Measurements from ENCODE around the gene MLLT6. TPM values are rescaled to one million over a fixed set of nuclear protein-coding genes. Genes with fewer than 3 reads are reported as not detected.
A peak's percentile ranks its signal among the peaks of the same experiment; 100 is the strongest.

The MLLT6 gene
- total and polyA plus RNA-seq, 2 of the 13 experiments (the other 11 are each of a cell fraction or from before 2014, with no cell fraction given), result 50.7 to 69.5 TPM

DNA sequence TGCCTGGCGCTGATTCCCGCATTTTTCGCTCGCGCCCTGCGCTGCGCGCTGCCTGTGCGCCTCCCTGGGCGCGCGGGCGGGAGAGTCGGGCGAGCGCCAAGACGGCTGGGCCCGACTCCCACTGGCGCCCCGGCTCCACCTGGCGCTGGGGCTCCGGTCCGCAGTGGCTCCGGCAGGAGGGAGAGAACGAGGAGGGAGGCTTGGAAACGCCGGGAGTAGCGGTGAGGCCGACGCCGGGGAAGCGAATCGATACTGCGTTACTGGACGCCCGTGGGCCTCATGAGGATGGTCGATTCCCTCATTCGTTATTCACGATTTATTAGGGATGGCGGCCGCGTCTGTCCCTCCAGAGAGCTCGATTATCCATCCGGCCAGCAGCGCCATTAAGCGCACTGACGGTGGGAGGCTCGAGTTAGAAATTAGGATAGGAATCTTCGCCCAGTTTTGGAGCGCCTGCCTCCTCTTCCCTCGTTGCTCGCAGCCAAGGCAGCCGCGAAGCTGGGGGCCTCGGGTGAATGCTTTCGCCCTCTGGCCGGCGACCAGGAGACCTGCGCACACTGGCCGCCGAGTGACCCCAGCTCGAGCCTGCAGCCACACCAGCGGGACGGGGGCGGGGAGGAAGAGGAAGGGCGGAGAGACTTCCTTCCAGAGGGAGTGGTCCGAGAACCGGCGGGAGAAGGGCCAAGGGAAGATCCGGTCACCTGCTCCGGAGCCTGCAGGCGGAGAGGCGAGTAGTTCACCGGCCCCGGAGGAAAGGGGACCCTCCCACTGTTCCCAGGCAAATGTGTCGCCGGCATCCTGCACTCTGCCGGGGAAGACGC is 44.4 kb downstream of the MLLT6 start (continued):
- TF ChIP-seq MIXL1 (CRISPR knock-in tag; IDR thresholded peaks at IDR 0.05) (no peak; the same call in 1 of the 2 replicates), ELF1 (CRISPR knock-in tag; IDR thresholded peaks at IDR 0.05) (peak; percentile 79; the same call in 1 of the 2 replicates), SMYD3 (CRISPR knock-in tag; IDR thresholded peaks at IDR 0.05) (peak; percentile 47; the same call in 1 of the 2 replicates), GATA4 (IDR thresholded peaks at IDR 0.05; ENCODE audit: borderline replicate concordance, low read depth) (peak; percentile 76), MEIS2 (CRISPR knock-in tag; IDR thresholded peaks at IDR 0.05) (peak; percentile 31; the same call in 1 of the 2 replicates), KDM3A (CRISPR knock-in tag; IDR thresholded peaks at IDR 0.05; ENCODE audit: low read depth) (peak; percentile 40; the same call in 1 of the 2 replicates), TMF1 (CRISPR knock-in tag; IDR thresholded peaks at IDR 0.05; ENCODE audit: low read depth) (peak; percentile 73; the same call in 1 of the 2 replicates), ZNF83 (CRISPR knock-in tag; IDR thresholded peaks at IDR 0.05; ENCODE audit: borderline replicate concordance) (0 out of 2 replicates have a peak, but pooled peaks have one; percentile 56), ZNF441 (CRISPR knock-in tag; IDR thresholded peaks at IDR 0.05; ENCODE audit: borderline replicate concordance) (peak; percentile 67), ARHGAP35 (CRISPR knock-in tag; IDR thresholded peaks at IDR 0.05; ENCODE audit: borderline replicate concordance) (peak; percentile 31; the same call in 1 of the 2 replicates), KDM2A (CRISPR knock-in tag; IDR thresholded peaks at IDR 0.05; ENCODE audit: borderline replicate concordance, low read depth) (peak; percentile 84), ZBTB8A (CRISPR knock-in tag; IDR thresholded peaks at IDR 0.05; ENCODE audit: borderline replicate concordance, low read depth) (no peak), RXRA (CRISPR knock-in tag; IDR thresholded peaks at IDR 0.05) (peak; percentile 97), JARID2 (CRISPR knock-in tag; IDR thresholded peaks at IDR 0.05; ENCODE audit: insufficient replicate concordance) (no peak), ISL2 (CRISPR knock-in tag; IDR thresholded peaks at IDR 0.05) (peak; percentile 26), POLR2A (IDR thresholded peaks at IDR 0.05; ENCODE audit: insufficient read depth in 1 of 2, low read depth in 2 of 2, low read length in 2 of 2) (peak; percentile 84 to 96), ZNF274 (CRISPR knock-in tag; IDR thresholded peaks at IDR 0.05) (peak; percentile 81; the same call in 1 of the 2 replicates), SP140L (CRISPR knock-in tag; IDR thresholded peaks at IDR 0.05; ENCODE audit: borderline replicate concordance) (0 out of 2 replicates have a peak, but pooled peaks have one; percentile 11), WIZ (CRISPR knock-in tag; IDR thresholded peaks at IDR 0.05) (no peak), ZFP1 (CRISPR knock-in tag; IDR thresholded peaks at IDR 0.05) (peak; percentile 27; the same call in 1 of the 2 replicates), BRD4 (CRISPR knock-in tag; IDR thresholded peaks at IDR 0.05) (peak; percentile 89)
- TF ChIP-seq, protein P1, sequence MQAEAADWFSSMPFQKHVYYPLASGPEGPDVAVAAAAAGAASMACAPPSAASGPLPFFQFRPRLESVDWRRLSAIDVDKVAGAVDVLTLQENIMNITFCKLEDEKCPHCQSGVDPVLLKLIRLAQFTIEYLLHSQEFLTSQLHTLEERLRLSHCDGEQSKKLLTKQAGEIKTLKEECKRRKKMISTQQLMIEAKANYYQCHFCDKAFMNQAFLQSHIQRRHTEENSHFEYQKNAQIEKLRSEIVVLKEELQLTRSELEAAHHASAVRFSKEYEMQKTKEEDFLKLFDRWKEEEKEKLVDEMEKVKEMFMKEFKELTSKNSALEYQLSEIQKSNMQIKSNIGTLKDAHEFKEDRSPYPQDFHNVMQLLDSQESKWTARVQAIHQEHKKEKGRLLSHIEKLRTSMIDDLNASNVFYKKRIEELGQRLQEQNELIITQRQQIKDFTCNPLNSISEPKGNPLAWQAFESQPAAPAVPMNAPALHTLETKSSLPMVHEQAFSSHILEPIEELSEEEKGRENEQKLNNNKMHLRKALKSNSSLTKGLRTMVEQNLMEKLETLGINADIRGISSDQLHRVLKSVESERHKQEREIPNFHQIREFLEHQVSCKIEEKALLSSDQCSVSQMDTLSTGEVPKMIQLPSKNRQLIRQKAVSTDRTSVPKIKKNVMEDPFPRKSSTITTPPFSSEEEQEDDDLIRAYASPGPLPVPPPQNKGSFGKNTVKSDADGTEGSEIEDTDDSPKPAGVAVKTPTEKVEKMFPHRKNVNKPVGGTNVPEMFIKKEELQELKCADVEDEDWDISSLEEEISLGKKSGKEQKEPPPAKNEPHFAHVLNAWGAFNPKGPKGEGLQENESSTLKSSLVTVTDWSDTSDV (CRISPR knock-in tag; IDR thresholded peaks at IDR 0.05), result peak; percentile 95
- TF ChIP-seq, protein P2, sequence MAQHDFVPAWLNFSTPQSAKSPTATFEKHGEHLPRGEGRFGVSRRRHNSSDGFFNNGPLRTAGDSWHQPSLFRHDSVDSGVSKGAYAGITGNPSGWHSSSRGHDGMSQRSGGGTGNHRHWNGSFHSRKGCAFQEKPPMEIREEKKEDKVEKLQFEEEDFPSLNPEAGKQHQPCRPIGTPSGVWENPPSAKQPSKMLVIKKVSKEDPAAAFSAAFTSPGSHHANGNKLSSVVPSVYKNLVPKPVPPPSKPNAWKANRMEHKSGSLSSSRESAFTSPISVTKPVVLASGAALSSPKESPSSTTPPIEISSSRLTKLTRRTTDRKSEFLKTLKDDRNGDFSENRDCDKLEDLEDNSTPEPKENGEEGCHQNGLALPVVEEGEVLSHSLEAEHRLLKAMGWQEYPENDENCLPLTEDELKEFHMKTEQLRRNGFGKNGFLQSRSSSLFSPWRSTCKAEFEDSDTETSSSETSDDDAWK (CRISPR knock-in tag; IDR thresholded peaks at IDR 0.05), result no peak
- TF ChIP-seq, protein P3, sequence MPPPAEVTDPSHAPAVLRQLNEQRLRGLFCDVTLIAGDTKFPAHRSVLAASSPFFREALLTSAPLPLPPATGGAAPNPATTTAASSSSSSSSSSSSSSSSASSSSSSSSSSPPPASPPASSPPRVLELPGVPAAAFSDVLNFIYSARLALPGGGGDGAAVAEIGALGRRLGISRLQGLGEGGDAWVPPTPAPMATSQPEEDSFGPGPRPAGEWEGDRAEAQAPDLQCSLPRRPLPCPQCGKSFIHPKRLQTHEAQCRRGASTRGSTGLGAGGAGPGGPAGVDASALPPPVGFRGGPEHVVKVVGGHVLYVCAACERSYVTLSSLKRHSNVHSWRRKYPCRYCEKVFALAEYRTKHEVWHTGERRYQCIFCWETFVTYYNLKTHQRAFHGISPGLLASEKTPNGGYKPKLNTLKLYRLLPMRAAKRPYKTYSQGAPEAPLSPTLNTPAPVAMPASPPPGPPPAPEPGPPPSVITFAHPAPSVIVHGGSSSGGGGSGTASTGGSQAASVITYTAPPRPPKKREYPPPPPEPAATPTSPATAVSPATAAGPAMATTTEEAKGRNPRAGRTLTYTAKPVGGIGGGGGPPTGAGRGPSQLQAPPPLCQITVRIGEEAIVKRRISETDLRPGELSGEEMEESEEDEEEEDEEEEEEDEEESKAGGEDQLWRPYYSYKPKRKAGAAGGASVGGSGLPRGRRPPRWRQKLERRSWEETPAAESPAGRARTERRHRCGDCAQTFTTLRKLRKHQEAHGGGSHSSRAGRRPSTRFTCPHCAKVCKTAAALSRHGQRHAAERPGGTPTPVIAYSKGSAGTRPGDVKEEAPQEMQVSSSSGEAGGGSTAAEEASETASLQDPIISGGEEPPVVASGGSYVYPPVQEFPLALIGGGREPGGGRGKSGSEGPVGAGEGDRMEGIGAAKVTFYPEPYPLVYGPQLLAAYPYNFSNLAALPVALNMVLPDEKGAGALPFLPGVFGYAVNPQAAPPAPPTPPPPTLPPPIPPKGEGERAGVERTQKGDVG (CRISPR knock-in tag; IDR thresholded peaks at IDR 0.05; ENCODE audit: borderline replicate concordance), result peak; percentile 77

All from HepG2 (cell line).